CD14-positive monocyte (primary cell): Measurements from ENCODE around the gene LAPTM4A. TPM values are rescaled to one million over a fixed set of nuclear protein-coding genes. Genes with fewer than 3 reads are reported as not detected.

ENCODE experiments used
- DNase-seq, 3 donors: peaks; one replicate each; pipeline ENCODE4 v3.0.0-alpha.2; 2011 to 2022
- H2AFZ ChIP-seq: 2 replicates; pipeline ENCODE4 v1.6.0; 2012; ENCODE audit warnings: mild to moderate bottlenecking, low read depth, low read length, inconsistent platforms; ENCODE audit not compliant: insufficient read depth, poor library complexity, severe bottlenecking
- H3K27ac ChIP-seq, 2 donors: 1 replicate in 1 of 2; 2 replicates in 1 of 2; pipeline ENCODE4 v1.5.1; 2012 to 2013; ENCODE audit warnings: low read length in 2 of 2, control low read depth in 1 of 2, inconsistent platforms in 1 of 2, low read depth in 1 of 2, mild to moderate bottlenecking in 1 of 2
- H3K27me3 ChIP-seq, 2 donors: one replicate each; pipeline versions ENCODE4 v1.6.0 to v1.6.1; 2011 to 2013; ENCODE audit warnings: low read length in 2 of 2; ENCODE audit not compliant: control insufficient read depth in 2 of 2, insufficient read depth in 2 of 2
- H3K36me3 ChIP-seq, 2 donors: replicated peaks in 1 of 2; 1 replicate in 1 of 2; 2 replicates in 1 of 2; pipeline versions ENCODE4 v1.5.1 to v1.6.1; 2012 to 2013; ENCODE audit warnings: low read length in 2 of 2, control low read depth in 1 of 2, inconsistent platforms in 1 of 2, mild to moderate bottlenecking in 1 of 2; ENCODE audit not compliant: insufficient read depth in 2 of 2, control insufficient read depth in 1 of 2
- H3K4me1 ChIP-seq, 2 donors: 1 replicate in 1 of 2; 2 replicates in 1 of 2; pipeline versions ENCODE4 v1.5.1 to v1.6.1; 2012 to 2013; ENCODE audit warnings: low read length in 2 of 2, control low read depth in 1 of 2, inconsistent platforms in 1 of 2, mild to moderate bottlenecking in 1 of 2, moderate library complexity in 1 of 2; ENCODE audit not compliant: insufficient read depth in 2 of 2, control insufficient read depth in 1 of 2
- H3K4me2 ChIP-seq: replicated peaks from 2 replicates; pipeline ENCODE3; 2012; ENCODE audit warnings: low read length, moderate library complexity, mild to moderate bottlenecking; ENCODE audit not compliant: poor library complexity, severe bottlenecking; ENCODE audit errors: extremely low read depth
- H3K4me3 ChIP-seq, 3 experiments: fragments of 200-600 bp in 1 of 3; sonication (generic) in 1 of 3; replicated peaks in 1 of 3; 1 replicate in 2 of 3; 2 replicates in 1 of 3; pipeline ENCODE4 v1.5.1; 2011 to 2013; ENCODE audit warnings: low read length in 3 of 3, mild to moderate bottlenecking in 3 of 3, control low read depth in 2 of 3, low read depth in 2 of 3, inconsistent platforms in 1 of 3, moderate library complexity in 1 of 3
- H3K79me2 ChIP-seq: 2 replicates; pipeline ENCODE4 v1.6.0; 2012; ENCODE audit warnings: mild to moderate bottlenecking, control low read depth, inconsistent platforms, low read length, moderate library complexity; ENCODE audit not compliant: insufficient read depth
- H3K9ac ChIP-seq: 2 replicates; pipeline ENCODE4 v1.6.0; 2017; ENCODE audit warnings: low read length, mild to moderate bottlenecking; ENCODE audit not compliant: insufficient read depth, poor library complexity, severe bottlenecking
- H3K9me3 ChIP-seq, 2 donors: replicated peaks in 1 of 2; 1 replicate in 1 of 2; 2 replicates in 1 of 2; pipeline versions ENCODE4 v1.5.1 to v1.6.1; 2012 to 2013; ENCODE audit warnings: low read length in 2 of 2, control low read depth in 1 of 2; ENCODE audit not compliant: control insufficient read depth in 1 of 2, insufficient read depth in 1 of 2
- H4K20me1 ChIP-seq: 2 replicates; pipeline ENCODE4 v1.6.0; 2012; ENCODE audit warnings: mild to moderate bottlenecking, low read length, control low read depth, moderate library complexity; ENCODE audit not compliant: insufficient read depth
- H3K27ac Mint-ChIP-seq, 7 donors: one replicate each; pipeline ENCODE4 v1.8.0; 2020; ENCODE audit warnings: mild to moderate bottlenecking in 7 of 7, mixed read lengths in 7 of 7, moderate library complexity in 6 of 7, inconsistent platforms in 2 of 7
- H3K27me3 Mint-ChIP-seq, 3 donors: one replicate each; pipeline ENCODE4 v1.8.0; 2021 to 2022; ENCODE audit warnings: low read depth in 3 of 3, mild to moderate bottlenecking in 3 of 3, mixed read lengths in 3 of 3, moderate library complexity in 3 of 3, inconsistent platforms in 1 of 3
- H3K36me3 Mint-ChIP-seq, 2 donors: one replicate each; pipeline ENCODE4 v1.8.0; 2020; ENCODE audit warnings: mixed read lengths in 2 of 2, inconsistent platforms in 1 of 2, mild to moderate bottlenecking in 1 of 2
- H3K4me1 Mint-ChIP-seq: one replicate; pipeline ENCODE4 v1.8.0; 2020; ENCODE audit warnings: mild to moderate bottlenecking, mixed read lengths
- H3K4me3 Mint-ChIP-seq, 2 donors: one replicate each; pipeline ENCODE4 v1.8.0; 2020; ENCODE audit warnings: mild to moderate bottlenecking in 2 of 2, mixed read lengths in 2 of 2, moderate library complexity in 1 of 2
- H3K9me3 Mint-ChIP-seq, 7 donors: one replicate each; pipeline ENCODE4 v1.8.0; 2020 to 2022; ENCODE audit warnings: mixed read lengths in 7 of 7, mild to moderate bottlenecking in 6 of 7, moderate library complexity in 6 of 7, inconsistent platforms in 2 of 7
- WGBS: methylation state at CpG from one replicate; pipeline ENCODE4 v1.1.5; 2013; ENCODE audit warnings: missing lambda C conversion rate; ENCODE audit not compliant: insufficient coverage; 5-methylcytosine and 5-hydroxymethylcytosine counted together
- intact Hi-C, 2 donors: fragments of 100-400 bp; cut with micrococcal nuclease; formaldehyde crosslinking; loops; one replicate each; pipeline versions ENCODE4 v1.15.0 to v1.15.1; 2023
- polyA plus RNA-seq, 3 donors: library from polyadenylated mRNA; depleted of rRNA in 1 of 3; unstranded in 2 of 3; stranded (reverse) in 1 of 3; fragments of 300-500 nt in 2 of 3; fragments of >200 nt in 1 of 3; fragmentation: Illumina TruSeq in 2 of 3; gene quantifications; 1 replicate in 2 of 3; 2 replicates in 1 of 3; pipeline ENCODE4 v1.2.3, GENCODE V29; 2012 to 2021
- TF ChIP-seq, protein P1 (sequence below): fragments of 200-600 bp; IDR thresholded peaks from one replicate; pipeline ENCODE4 v1.8.0; 2022; ENCODE audit warnings: antibody characterized with exemption, mild to moderate bottlenecking

The LAPTM4A gene
- polyA plus RNA-seq, 3 donors = 182 to 442 (median 421) TPM

DNA sequence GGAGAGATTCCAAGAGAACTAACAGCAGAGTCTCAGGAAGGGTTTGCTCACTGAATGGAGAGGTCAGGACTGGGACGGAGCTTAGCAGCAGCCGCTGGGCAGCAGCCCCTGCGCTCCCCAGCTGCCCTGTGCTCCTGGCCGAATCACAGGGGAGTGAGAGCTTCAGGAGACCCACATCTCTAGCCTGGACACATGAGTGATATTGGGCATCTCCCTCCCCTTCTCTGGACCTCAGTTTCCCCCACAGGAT lies 39.5 kb downstream of the LAPTM4A start:
- no peak for DNase-seq
- TF ChIP-seq, protein P1, sequence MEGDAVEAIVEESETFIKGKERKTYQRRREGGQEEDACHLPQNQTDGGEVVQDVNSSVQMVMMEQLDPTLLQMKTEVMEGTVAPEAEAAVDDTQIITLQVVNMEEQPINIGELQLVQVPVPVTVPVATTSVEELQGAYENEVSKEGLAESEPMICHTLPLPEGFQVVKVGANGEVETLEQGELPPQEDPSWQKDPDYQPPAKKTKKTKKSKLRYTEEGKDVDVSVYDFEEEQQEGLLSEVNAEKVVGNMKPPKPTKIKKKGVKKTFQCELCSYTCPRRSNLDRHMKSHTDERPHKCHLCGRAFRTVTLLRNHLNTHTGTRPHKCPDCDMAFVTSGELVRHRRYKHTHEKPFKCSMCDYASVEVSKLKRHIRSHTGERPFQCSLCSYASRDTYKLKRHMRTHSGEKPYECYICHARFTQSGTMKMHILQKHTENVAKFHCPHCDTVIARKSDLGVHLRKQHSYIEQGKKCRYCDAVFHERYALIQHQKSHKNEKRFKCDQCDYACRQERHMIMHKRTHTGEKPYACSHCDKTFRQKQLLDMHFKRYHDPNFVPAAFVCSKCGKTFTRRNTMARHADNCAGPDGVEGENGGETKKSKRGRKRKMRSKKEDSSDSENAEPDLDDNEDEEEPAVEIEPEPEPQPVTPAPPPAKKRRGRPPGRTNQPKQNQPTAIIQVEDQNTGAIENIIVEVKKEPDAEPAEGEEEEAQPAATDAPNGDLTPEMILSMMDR = no peak
- peaks cover 12% of the 10 kb centered on the region for H3K4me1 Mint-ChIP-seq
- Histone ChIP-seq H3K36me3 (no peaks in the 10 kb centered on the region), H3K27ac (no peak overlapping the region), H3K9me3 (peaks cover 0 to 12% of the 10 kb centered on the region in 2 donors), H3K4me3 (peak overlapping the region in 1 of 3 experiments; percentile 68), H3K79me2 (no peaks in the 10 kb centered on the region), H3K27me3 (peaks cover 51 to 55% of the 10 kb centered on the region in 2 donors), H3K4me2 (peak overlapping the region; percentile 64), H3K9ac (no peak overlapping the region), H4K20me1 (no peaks in the 10 kb centered on the region), H3K4me1 (peaks cover 7 to 13% of the 10 kb centered on the region in 2 donors), H2AFZ (peak overlapping the region; percentile 76)
- peak overlapping the region; percentile 41 to 79 for H3K4me3 Mint-ChIP-seq
- peaks cover 0 to 3% of the 10 kb centered on the region in 2 donors for H3K36me3 Mint-ChIP-seq
- H3K9me3 Mint-ChIP-seq = peaks cover 0 to 10% (median 5%) of the 10 kb centered on the region in 7 donors
- intact Hi-C loops = no loop called here
- 33% methylated on average over 3 of the region's 4 CpGs for WGBS
- no peak overlapping the region for H3K27ac Mint-ChIP-seq
- H3K27me3 Mint-ChIP-seq = peaks cover 54 to 65% (median 63%) of the 10 kb centered on the region in 3 donors

DNA sequence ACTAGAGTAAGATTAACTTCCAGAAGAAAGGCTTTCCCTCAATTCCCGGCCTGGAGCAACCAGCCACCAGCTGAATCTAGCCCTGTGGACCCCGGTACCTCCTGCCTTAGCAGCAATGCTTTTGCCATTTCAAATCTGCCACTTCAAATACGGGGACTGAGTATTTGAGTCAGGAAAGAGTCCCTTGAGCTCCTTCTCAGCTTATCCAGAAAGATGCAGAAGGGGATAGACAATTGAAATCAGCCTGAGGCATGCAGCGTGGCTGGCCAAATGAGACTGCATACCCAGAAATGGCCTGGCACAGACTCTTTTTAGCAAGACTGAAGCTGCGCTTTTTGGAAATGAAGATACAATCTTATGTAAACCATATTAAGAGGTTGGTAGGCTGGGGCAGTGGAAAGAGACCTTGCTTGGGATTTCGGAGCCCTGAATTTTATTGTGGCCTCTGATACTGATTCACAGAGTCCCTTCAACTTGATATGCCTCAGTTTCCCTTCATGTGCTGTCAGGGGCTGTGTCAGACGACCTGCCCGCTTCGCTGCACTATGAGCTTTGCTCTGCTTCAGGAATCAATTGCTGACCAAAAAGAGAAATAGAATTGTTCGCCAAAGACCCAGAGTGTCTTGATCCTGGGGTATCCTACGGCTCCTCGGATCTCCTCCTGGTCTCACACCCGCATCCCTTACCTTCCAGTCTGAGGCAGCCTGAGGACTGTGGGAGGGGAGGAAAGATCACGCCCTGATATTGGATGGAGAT lies 40.0 kb downstream of the LAPTM4A start:
- Histone ChIP-seq H3K9me3 (peaks cover 0 to 12% of the 10 kb centered on the region in 2 donors), H3K4me1 (peaks cover 7 to 13% of the 10 kb centered on the region in 2 donors), H3K4me3 (no peak overlapping the region), H3K9ac (no peak overlapping the region), H2AFZ (peak overlapping the region; percentile 76), H3K4me2 (no peak overlapping the region), H4K20me1 (no peaks in the 10 kb centered on the region), H3K27ac (no peak overlapping the region), H3K27me3 (peaks cover 51 to 55% of the 10 kb centered on the region in 2 donors), H3K79me2 (no peaks in the 10 kb centered on the region), H3K36me3 (no peaks in the 10 kb centered on the region)
- Mint-ChIP-seq H3K4me1 (peaks cover 12% of the 10 kb centered on the region), H3K36me3 (peaks cover 0 to 3% of the 10 kb centered on the region in 2 donors), H3K9me3 (peaks cover 0 to 10% (median 5%) of the 10 kb centered on the region in 7 donors), H3K4me3 (peak overlapping the region; percentile 41 to 79), H3K27ac (no peak overlapping the region), H3K27me3 (peaks cover 54 to 68% (median 63%) of the 10 kb centered on the region in 3 donors)
- TF ChIP-seq, protein P1 = no peak
- 93% methylated on average over 6 of the region's 14 CpGs for WGBS
- no peak for DNase-seq
- intact Hi-C loops = no loop called here
